Esophagus muscularis mucosa (tissue), 3 donors: ENCODE measurements around the gene CAD.

Experiments
- POLR2A ChIP-seq: fragments of 450-650 bp; IDR thresholded peaks from one replicate; pipeline ENCODE4 v1.6.1; 2017; ENCODE audit warnings: antibody characterized with exemption, moderate library complexity, mild to moderate bottlenecking, low read depth
- TF ChIP-seq, protein P1 (sequence below), 3 experiments: fragments of 200-600 bp in 2 of 3; fragments of 450-650 bp in 1 of 3; sonication (generic) in 2 of 3; IDR thresholded peaks; one replicate each; pipeline ENCODE4 v1.5.1; 2017 to 2019; ENCODE audit warnings: antibody characterized with exemption in 3 of 3, mild to moderate bottlenecking in 2 of 3, moderate library complexity in 1 of 3

GRCh38 chr2:27217173-27218121 lies at the start of gene CAD:
- TF ChIP-seq, protein P1, sequence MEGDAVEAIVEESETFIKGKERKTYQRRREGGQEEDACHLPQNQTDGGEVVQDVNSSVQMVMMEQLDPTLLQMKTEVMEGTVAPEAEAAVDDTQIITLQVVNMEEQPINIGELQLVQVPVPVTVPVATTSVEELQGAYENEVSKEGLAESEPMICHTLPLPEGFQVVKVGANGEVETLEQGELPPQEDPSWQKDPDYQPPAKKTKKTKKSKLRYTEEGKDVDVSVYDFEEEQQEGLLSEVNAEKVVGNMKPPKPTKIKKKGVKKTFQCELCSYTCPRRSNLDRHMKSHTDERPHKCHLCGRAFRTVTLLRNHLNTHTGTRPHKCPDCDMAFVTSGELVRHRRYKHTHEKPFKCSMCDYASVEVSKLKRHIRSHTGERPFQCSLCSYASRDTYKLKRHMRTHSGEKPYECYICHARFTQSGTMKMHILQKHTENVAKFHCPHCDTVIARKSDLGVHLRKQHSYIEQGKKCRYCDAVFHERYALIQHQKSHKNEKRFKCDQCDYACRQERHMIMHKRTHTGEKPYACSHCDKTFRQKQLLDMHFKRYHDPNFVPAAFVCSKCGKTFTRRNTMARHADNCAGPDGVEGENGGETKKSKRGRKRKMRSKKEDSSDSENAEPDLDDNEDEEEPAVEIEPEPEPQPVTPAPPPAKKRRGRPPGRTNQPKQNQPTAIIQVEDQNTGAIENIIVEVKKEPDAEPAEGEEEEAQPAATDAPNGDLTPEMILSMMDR (IDR thresholded peaks at IDR 0.05) = peak; percentile 19 to 40 (median 37)
- TF ChIP-seq POLR2A = no peak
